Fibroblast of skin of left quadriceps (primary cell): ENCODE measurements around the gene B4GALT2.
A peak's percentile ranks its signal among the peaks of the same experiment; 100 is the strongest.

Experiments
- DNase-seq, 2 experiments: peaks; one replicate each; pipeline ENCODE4 v3.0.0-alpha.2; 2013; ENCODE audit warnings: low read depth in 2 of 2

The B4GALT2 gene

DNA sequence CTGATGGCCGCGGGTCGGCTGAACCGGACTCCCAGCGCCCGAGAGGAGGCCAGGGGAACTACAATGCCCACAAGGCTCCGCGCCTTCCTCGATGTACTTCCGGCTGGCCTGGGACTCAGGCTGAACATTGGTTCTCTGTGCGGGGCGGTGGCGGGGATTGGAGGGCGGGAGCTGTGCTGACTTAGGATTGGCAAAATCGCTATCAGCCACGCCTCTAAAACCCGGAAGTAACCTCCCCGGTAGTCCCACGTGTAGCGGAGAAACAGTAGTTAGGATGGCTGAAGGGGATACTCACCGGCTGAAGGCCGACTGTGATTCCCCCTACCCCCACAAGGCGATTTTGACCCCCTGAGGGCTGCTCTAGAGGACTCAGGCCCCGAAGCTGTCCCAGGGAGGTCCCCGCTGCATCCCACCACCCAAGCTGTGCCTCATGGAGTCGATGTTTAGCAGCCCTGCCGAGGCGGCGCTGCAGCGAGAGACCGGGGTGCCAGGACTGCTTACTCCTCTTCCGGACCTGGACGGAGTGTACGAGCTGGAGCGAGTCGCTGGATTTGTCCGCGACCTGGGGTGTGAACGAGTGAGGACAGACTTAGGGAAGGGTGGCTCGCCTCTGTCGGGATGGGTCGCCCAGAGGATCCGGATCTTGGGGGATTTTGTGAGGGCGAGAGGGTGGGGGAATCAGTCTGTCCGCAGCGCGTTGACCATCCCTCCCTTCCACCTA is 9.1 kb upstream of the B4GALT2 start, which contains the start of gene DPH2:
DPH2 (plus strand) TSS at position 265 of the 721 bp plus-strand sequence; CDS start at position 431, 166 bp downstream.
- peak; percentile 91 for DNase-seq

DNA sequence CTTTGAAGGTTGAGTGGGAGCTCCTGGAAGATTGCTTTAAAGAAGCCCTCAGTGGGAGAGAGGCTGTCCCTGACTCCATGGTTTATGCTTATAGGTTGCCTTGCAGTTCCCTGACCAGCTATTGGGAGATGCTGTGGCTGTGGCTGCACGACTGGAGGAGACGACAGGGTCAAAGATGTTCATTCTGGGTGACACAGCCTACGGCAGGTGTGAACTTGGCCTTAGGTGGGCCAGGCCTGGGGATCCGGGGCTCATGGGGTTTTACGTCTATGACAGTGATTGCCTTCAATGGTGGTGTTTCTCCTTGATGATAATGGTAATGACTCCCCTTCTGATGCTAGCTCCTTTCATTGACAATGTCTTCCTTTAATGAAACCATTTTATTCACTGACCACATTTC is 8.5 kb upstream of the B4GALT2 start:
- DNase-seq, result no peak

- no peak for DNase-seq
Measured at GRCh38 chr1:43970911-43971310, 8.1 kb upstream of the B4GALT2 start.

DNA sequence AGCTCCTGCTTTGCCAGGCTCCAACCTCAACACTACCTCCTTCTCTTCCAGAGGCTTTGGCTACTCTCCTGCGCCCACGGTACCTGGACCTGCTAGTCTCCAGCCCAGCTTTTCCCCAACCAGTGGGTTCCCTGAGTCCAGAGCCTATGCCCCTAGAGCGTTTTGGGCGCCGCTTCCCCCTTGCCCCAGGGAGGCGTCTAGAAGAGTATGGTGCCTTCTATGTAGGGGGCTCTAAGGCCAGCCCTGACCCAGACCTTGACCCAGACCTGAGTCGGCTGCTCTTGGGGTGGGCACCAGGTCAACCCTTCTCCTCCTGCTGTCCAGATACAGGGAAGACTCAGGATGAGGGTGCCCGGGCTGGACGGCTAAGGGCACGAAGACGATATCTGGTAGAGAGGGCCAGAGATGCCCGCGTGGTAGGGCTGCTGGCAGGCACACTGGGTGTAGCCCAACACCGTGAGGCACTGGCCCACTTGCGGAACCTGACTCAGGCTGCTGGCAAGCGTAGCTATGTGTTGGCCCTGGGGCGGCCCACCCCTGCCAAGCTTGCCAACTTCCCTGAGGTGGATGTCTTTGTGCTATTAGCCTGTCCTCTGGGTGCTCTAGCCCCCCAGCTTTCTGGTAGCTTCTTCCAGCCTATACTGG is 7.6 kb upstream of the B4GALT2 start:
- no peak for DNase-seq

DNA sequence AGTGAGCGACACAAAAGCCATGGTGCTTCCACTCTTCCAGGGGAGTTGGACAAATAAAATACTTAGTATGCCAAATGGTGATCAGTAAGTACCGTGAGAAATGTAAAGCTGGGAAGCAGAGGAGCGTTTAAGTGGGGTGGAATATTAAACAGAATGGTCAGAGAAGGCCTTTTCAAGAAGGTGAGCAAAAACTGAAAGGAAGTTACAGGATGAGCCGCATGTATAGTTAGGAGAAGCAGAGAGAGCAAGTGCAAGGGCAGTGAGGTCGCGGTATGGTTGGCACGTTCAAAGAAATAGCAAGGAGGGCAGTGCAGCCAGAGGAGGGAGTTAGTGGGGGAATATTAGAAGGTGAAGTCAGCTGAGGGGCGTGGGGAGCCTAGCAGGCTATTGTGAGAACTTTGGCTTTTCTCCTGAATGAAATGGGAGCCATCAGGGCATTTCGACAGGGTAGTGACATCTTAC is 5.0 kb upstream of the B4GALT2 start:
- no peak for DNase-seq

GRCh38 chr1:43974443-43975248 is 4.4 kb upstream of the B4GALT2 start, which contains the start of gene ATP6V0B:
ATP6V0B (plus strand) TSS chr1:43974960; CDS start chr1:43975041, 81 bp downstream.
- DNase-seq, result peak; percentile 79 to 80

GRCh38 chr1:43975249-43975961 is 3.6 kb upstream of the B4GALT2 start:
- no peak for DNase-seq

GRCh38 chr1:43976045-43976444 is 3.0 kb upstream of the B4GALT2 start:
- DNase-seq, result no peak

DNA sequence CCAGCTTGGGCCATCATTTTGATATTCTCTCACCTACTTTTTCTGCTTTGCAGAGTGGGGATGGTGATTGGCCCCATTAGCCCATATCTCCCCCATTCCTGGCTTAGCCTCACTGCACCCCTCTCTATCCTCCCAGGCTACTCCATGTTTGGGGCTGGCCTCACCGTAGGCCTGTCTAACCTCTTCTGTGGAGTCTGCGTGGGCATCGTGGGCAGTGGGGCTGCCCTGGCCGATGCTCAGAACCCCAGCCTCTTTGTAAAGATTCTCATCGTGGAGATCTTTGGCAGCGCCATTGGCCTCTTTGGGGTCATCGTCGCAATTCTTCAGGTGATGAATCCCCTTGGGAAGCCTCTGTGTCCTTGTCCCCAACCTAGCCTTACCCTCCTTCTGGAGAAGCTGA is 2.1 kb upstream of the B4GALT2 start:
- no peak for DNase-seq

GRCh38 chr1:43977376-43978263 is 1.4 kb upstream of the B4GALT2 start:
- DNase-seq, result no peak

- DNase-seq, result no peak
Measured at GRCh38 chr1:43978264-43978550, 803 bp upstream of the B4GALT2 start.

- DNase-seq, result no peak
Measured at GRCh38 chr1:43979261-43979527, 184 bp downstream of the B4GALT2 start.

DNA sequence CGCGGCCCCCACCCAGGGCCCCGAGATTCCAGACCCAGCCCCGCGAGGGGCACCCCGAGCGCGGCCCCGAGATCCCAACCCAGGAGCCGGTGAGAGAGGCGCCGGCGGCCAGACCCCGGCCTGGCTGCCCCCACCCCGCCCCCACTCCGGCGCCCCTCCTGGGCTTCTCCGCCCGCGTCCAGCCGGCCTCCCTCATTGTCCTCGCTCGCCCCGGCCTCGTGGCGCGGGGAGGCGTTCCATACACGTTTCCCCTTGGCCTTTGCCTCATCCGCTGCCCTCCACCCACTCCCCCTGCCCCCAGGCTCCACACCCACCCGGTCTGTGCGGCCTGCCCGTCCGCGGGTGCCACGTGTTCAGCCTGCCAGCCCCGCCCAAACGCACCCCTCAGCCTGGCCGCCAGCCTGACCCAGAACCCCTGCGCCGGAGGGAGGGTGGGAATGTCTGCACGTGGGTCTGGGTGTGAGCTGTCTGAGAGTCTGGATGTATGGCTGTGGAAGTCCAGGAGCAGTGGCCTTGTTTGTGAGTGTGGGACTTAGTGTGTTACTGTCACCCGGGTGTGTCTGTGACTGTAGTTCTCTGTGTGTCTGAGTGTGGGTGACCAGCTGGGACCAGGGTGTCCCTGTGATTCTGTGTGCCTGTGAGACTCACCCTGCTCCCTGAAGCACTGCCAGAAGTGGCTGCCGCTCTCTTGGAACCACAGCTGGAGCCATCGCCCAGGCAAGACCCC is 681 bp downstream of the B4GALT2 start:
- no peak for DNase-seq

- no peak for DNase-seq
Measured at GRCh38 chr1:43980255-43981134, 1.5 kb downstream of the B4GALT2 start.

DNA sequence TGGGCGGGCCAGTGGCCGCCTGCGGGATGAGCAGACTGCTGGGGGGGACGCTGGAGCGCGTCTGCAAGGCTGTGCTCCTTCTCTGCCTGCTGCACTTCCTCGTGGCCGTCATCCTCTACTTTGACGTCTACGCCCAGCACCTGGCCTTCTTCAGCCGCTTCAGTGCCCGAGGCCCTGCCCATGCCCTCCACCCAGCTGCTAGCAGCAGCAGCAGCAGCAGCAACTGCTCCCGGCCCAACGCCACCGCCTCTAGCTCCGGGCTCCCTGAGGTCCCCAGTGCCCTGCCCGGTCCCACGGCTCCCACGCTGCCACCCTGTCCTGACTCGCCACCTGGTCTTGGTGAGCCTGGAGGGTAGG is 2.1 kb downstream of the B4GALT2 start:
- DNase-seq, result no peak

- no peak for DNase-seq
Measured at GRCh38 chr1:43981636-43982035, 2.6 kb downstream of the B4GALT2 start.

DNA sequence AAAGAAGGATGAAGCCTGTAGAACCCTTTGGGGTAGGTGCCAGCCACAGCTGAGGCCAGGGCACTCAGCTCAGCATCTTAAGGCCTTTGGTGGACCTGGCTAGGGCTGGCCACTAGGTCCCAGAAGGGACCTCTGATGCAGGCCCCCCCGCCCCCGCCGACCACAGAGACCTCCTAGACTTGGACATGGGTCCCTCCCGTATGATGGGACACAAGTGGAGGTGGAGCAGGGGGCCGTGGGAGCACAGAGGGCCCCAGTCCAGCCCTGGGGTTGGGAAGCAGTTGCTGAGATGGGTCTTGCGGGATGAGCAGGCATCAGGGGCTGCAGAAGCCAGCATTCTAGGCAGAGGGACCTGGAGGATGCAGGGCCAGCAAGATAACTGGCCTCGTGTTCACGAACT is 3.2 kb downstream of the B4GALT2 start:
- DNase-seq, result no peak

DNA sequence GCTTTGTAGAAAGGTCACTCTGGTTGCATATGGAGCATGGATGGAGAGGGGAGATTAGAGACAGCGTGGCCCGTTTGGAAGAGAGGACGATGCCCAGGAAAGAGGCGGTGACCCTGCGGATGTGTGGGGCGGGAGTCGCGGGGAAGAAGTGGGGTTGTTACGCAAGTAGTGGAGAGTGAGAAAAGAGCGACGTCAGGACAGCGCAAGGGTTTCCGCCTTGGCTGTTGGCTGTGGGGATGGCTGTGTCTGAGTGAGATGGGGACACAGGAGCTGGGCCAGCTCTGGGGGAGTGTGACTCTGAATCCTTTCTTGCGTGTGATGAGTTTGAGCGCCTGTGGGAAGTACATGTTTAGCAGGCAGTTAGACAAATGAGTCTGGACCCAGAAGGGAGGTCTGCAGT is 3.8 kb downstream of the B4GALT2 start:
- DNase-seq, result no peak

DNA sequence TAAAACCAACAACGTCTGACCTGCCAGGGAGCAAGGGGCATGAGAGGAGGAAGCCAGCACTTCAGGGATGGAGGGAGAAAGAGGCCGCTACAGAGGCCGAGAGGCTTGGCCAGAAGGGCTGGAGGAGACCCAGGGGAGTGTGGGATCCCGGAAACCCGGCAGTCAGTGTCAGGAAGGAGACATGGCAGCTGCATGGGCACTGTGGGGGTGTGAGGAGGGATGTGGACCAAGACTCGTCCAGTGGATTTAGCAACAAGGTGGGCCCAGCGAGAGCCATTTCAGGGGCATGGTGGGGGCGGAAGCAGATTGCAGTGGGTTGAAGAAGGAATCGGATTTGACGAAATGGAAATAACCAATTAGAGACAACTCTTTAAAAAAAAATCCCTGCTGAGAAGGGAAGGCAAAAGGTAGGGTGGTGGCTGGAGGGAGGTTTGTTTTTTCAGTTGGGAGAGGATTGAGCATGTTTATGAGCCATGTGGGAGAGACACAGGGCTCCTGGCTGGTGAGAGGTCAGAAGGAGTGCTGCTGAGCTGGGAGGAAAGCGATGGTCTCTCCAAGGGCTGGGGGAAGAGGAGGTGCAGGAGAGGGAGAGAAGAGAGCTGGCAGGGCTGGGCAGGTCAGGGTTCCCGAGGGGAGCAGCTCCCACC is 4.4 kb downstream of the B4GALT2 start:
- no peak for DNase-seq
